ENCODE results near the gene NEMF.
A peak's percentile ranks its signal among the peaks of the same experiment; 100 is the strongest.
"Not testable (repeated sequence)": the region's sequence is repeated elsewhere in the genome, so short reads cannot be mapped to it uniquely, and the experiment has no call there.

NEMF gene

DNA sequence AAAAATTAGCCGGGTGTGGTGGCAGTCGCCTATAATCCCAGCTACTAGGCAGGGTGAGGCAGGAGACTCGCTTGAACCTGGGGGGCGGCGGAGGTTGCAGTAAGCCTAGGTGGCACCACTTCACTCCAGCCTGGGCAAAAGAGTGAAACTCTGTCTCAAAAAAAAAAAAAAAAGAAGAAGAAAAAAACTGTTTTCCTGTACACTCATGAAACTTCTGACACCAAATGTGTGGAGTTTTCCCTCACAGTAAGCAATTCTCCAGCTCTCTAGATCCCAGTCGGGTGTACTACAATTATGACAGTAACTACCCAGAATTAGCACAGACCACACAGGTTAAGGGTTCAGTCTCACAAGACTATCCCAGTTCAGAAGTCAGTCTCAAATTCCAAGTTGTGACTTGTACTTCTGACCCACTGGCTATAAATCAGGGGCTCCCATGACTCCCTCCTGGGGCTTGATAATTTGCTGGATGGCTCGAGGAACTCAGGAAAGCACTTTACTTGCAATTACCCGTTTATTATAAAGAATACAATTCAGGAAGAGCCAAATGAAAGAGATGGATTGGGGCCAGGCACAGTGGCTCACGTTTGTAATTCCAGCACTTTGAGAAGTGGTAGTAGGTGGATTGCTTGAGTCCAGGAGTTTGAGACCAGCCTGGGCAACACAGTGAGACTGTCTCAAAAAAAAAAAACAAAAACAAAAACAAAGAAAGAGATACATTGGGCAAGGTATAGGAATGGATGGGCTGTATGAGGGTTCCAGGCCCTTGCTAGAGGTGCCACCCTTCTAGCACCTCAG is 27.9 kb upstream of the NEMF start:
- no peak for DNase-seq (ENCODE audit: low read depth in 2 of 2)

- peak in 1 of 2 donors; percentile 28 for DNase-seq (ENCODE audit: low read depth in 2 of 2)
Observed at GRCh38 chr14:49879646-49880204, 27.1 kb upstream of the NEMF start.

GRCh38 chr14:49876563-49877127 is 24.1 kb upstream of the NEMF start:
- DNase-seq (ENCODE audit: low read depth in 2 of 2): no peak

- DNase-seq (ENCODE audit: low read depth in 2 of 2): no peak
Observed at GRCh38 chr14:49875640-49876198, 23.1 kb upstream of the NEMF start.

GRCh38 chr14:49873548-49873947 is 21.0 kb upstream of the NEMF start:
- DNase-seq (ENCODE audit: low read depth in 2 of 2): not testable (repeated sequence)

DNA sequence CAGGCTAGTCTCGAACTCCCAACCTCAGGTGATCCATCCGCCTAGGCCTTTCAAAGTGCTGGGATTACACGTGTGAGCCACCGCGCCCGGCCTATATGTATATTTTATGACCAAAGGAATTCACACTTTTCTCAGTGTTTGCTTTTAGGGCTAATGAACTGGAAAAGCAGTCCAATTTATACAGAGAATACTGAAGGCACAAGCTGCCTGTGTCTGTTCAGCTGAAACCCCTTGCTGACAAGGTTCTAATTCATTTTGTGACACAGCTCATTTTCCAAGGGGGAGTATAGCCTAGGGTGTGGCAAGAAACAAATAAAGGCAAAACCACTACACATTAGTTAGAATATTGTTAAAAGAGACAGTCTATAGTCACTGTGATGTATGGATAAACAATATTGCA is 18.3 kb upstream of the NEMF start:
- DNase-seq (ENCODE audit: low read depth in 2 of 2): no peak

- no peak for DNase-seq (ENCODE audit: low read depth in 2 of 2)
Observed at GRCh38 chr14:49868720-49869114, 16.1 kb upstream of the NEMF start.

DNA sequence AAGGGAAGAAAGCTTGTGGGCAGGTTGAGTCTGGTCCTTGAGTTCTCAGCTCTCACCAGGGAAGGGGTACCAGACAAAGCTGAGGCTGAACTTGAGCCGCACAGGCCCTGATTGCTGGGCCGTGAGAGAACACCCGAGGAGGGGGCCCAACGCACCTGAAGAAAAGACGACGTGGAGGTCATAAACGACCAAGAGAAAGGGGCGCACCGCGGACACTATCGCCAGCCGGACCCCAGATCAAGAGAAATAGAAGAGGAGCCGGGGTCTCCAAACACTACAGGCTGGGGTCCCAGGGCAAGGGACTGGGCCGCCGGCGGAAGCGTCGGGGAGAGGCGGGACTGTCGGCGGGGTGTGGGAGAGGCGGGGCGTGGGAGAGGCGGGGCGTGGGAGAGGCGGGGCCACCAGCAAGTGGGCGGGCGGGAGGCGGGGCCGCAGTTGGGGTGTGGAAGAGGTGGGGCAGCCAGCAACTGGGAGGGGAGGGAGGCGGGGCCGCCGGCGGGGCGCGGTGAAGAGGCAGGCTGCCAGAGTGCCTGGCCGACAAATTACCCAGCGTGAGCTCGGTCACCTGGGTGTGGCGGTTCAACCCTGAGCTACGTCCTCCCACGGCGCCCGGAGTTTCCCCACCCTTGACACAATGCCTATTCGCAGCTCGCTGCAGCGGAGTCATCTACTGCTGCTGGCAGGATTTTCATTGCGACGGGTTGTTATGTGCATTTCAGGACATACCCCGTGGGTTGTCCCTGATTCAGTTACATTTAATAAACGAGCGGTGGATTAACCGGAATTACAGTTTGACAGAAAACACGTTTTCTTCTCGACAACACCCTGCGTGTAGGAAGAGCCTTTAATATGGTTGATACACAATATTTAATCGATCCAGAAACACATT is 15.5 kb upstream of the NEMF start:
- peak; percentile 99 for DNase-seq (ENCODE audit: low read depth in 2 of 2)

- peak; percentile 77 to 83 for DNase-seq (ENCODE audit: low read depth in 2 of 2)
Observed at GRCh38 chr14:49865431-49865859, 12.9 kb upstream of the NEMF start.

DNA sequence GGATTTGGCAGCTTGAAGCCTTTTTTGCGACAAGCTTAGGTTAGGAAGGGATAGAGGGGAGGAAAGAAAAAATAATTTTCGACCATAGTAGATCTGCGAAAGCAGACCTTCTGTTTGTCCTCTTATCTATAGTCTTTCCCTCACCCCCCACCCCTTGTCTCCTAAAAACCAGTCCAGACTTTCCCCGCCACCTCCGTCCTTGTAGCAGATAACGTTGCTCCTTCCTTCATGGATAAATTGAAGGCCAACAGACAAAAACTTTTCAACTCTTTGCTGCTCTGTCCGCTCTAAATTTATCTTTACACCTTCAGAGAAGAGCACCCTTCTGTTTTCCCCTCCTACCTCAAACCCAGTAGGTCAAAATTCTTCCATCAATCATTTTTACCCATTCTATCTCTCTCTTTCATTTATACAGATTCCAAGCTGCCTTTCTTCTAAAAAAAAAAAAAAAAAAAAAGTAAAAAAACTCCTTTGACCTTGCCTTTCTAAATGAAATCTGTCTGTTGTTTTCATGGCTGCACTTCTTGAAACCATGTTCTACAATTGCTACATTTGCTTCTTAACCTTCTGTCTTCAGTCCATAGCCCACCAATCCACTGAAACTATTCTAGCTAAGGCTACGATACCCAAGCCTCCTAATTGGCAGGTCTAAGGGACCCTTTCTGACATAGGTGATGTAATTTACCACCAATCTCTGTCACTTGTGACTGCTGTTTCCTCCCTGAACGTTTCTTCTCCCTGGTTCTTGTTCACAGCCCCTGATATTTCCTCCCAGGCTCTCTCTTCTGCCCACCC is 11.1 kb upstream of the NEMF start:
- DNase-seq (ENCODE audit: low read depth in 2 of 2): no peak

DNA sequence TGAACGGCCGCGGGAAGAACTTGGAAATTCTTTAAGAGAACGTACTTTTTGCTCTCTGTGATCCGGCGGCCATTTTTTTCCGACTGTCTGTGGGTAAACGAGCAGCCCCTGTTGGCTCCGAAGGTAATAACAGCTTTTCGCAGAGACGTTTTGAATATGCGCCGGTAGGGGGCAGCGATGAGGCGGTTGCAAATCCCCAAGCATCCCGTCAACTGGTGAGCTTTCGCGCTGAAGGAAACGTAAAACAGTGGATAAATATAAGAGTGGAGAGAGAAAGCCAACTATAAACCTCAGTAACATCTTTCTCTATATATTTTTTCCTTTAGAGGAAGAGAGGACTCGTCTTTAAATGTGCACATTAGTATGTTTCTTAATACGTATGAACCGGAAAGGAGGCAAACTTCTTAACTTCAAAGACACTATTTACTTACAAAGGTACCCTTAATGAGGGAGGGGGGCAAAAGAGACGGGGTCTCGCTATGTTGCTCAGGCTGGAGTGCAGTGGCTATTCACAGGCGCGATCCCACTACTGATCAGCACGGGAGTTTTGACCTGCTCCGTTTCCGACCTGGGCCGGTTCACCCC is 9.6 kb upstream of the NEMF start:
- DNase-seq (ENCODE audit: low read depth in 2 of 2): peak; percentile 62 to 82

DNA sequence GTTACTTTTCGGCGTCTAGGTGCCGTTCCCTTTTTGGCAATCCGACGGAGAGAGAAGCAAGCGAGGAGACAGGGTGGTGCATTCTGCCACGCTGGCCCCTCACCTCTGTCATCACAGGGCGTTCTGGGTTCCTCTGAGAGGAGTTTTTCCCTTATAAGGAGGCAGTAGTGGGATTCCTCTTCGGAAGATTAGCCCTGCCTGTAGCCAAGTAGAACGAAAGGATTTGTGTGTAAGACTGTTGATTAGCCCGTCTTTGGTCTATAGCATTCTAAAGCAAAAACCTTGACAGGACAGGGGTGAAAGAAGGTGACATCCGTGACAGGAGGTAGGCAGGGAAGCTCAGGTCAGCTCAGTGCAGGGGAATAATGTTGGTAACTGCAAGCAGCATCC is 9.1 kb upstream of the NEMF start:
- DNase-seq (ENCODE audit: low read depth in 2 of 2): peak; percentile 34 to 36

- DNase-seq (ENCODE audit: low read depth in 2 of 2): no peak
Observed at GRCh38 chr14:49860988-49861698, 8.6 kb upstream of the NEMF start.

DNA sequence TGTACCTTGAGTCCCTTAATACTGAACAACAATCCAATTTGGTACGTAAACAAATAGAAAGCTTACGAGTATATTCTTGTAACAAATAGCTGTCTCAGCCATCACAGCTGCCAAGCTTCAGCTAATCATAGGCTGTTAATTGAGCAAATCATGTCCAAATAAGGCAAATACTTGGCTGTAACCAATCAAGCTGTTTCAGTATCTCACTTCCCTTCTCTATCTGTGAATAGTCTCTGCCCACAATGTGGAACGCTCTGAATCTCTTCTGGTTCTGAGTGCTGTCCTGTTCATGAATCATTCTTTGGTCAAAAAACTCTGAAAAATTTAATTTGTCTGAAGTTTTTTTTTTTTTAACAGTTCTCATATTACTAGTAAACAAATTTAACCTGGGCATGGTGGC is 5.8 kb upstream of the NEMF start:
- DNase-seq (ENCODE audit: low read depth in 2 of 2): no peak

- DNase-seq (ENCODE audit: low read depth in 2 of 2): no peak
Observed at GRCh38 chr14:49857427-49858003, 4.9 kb upstream of the NEMF start.

- peak; percentile 40 to 64 for DNase-seq (ENCODE audit: low read depth in 2 of 2)
Observed at GRCh38 chr14:49853572-49854375, 1.2 kb upstream of the NEMF start.

DNA sequence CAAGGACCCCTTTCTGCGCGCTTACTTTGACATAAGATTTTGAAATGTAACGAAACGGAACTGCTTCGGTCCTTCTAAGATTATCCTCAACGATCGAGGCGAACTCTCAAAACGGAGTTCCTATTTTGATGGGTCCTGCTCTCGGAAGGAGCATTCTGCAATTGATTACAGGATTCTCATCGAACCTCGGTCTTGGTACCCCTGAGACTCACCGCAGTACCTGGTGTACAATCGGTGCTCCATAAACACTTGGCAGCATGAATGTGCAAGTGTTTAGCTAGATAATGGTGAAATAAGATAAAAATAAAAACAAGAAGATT is 530 bp upstream of the NEMF start:
- no peak for DNase-seq (ENCODE audit: low read depth in 2 of 2)

DNA sequence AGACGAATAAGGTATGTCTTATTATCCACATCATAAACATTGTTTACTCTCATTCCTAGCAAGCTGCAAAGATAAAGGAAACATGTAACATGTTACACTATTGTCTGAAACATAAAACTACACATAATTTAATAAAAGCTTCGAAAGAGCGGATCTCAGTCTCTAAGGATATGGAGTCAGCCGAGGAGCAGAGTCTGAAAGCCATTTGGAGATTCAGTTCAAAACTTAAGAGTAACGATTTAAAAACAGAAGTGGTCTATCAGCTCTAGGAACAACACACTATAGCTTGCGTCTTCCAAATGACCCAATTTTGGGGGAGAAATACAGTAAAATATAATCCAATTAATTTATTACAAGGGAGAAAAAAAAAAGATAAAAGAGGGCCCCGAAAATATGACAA is 775 bp downstream of the NEMF start:
- no peak for DNase-seq (ENCODE audit: low read depth in 2 of 2)

Measured in stimulated activated CD4-positive, alpha-beta T cell treated with anti-CD3 and anti-CD28 coated beads, Interleukin-1b, Interleukin-23, amount 100 ng/mL, for 4 hours (primary cell).